Esophagus (tissue), 2 donors: Measurements from ENCODE around the gene NEU1. TPM values are rescaled to one million over a fixed set of nuclear protein-coding genes. Genes with fewer than 3 reads are reported as not detected.
"Not testable (repeated sequence)": the region's sequence is repeated elsewhere in the genome, so short reads cannot be mapped to it uniquely, and the experiment has no call there.

Experiments used
- H3K27ac ChIP-seq, 2 donors: one replicate each; pipeline ENCODE4 v1.5.1; 2013; ENCODE audit warnings: low read depth in 2 of 2, mild to moderate bottlenecking in 2 of 2, inconsistent platforms in 1 of 2, low read length in 1 of 2, moderate library complexity in 1 of 2
- H3K27me3 ChIP-seq, 2 donors: one replicate each; pipeline ENCODE4 v1.6.1; 2013; ENCODE audit warnings: low read length in 2 of 2, control low read depth in 1 of 2, mild to moderate bottlenecking in 1 of 2; ENCODE audit not compliant: insufficient read depth in 2 of 2, control insufficient read depth in 1 of 2
- H3K36me3 ChIP-seq, 2 donors: one replicate each; pipeline ENCODE4 v1.6.1; 2013; ENCODE audit warnings: low read length in 1 of 2; ENCODE audit not compliant: control insufficient read depth in 2 of 2, insufficient read depth in 2 of 2
- H3K4me1 ChIP-seq, 2 donors: one replicate each; pipeline ENCODE4 v1.6.1; 2013; ENCODE audit warnings: low read length in 1 of 2; ENCODE audit not compliant: control insufficient read depth in 2 of 2, insufficient read depth in 2 of 2
- H3K4me3 ChIP-seq, 2 donors: one replicate each; pipeline ENCODE4 v1.5.1; 2013; ENCODE audit warnings: low read length in 2 of 2, mild to moderate bottlenecking in 2 of 2, low read depth in 1 of 2, moderate library complexity in 1 of 2
- H3K9me3 ChIP-seq, 2 donors: one replicate each; pipeline ENCODE4 v1.6.1; 2013; ENCODE audit warnings: mild to moderate bottlenecking in 2 of 2, low read depth in 1 of 2, low read length in 1 of 2, moderate library complexity in 1 of 2; ENCODE audit not compliant: control insufficient read depth in 2 of 2, insufficient read depth in 1 of 2
- WGBS, 2 donors: extraction: QIAGEN DNeasy Blood & Tissue Kit; methylation state at CpG; one replicate each; pipeline ENCODE4 v1.1.7; 2013; 5-methylcytosine and 5-hydroxymethylcytosine counted together
- polyA plus RNA-seq, 2 donors: library from polyadenylated mRNA; stranded (reverse); fragments of 200-250 nt; gene quantifications; one replicate each; pipeline ENCODE4 v1.2.3, GENCODE V29; 2013
- donor health status: healthy with polysubstance abuse.
- donor health status: Bipolar disorder and iron deficiency.

The NEU1 gene
- polyA plus RNA-seq, 2 donors: 13.6 to 14.6 TPM

DNA sequence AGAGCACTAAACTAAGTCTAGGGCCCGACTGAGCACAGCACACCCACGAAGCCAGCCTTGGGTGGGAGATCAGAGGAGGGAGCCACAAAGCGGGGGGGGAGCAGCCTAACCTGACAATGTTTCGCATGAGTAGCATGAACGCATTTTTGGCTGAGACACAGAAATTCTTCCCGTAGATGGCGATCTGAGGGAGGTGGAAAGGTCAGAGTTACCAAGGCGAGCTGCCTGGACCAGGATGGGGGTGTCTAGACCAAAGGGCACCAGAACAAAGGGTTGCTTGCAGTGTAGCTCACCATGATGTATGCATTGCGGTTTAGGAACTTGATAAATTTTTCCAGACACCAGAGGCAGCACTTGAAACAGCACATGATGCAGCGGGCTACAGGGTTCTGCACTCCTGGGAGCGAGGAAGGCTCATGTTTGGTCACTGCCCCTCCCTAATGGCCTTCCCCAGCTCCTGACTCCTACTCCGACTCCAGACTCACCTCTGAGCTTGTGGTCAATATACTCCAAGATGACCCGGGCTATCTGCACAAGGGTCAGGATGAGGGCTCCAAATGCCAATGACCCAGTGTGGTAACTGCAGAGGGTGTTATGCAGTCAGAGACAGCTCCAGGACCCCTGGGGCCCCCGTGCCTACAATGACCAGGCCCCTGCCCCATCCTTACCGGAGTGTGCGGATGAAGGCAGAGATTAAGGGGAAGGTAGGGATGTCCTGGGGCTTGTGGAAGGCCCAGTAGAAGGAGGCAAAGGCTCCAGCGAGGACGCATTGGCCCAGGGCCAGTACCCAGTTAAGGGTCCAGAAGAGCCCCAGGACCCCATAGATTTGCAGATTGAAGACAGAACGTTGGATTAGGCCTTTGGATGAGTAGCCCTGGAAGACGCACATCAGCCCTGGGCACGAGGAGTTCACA, 2.8 kb upstream of the NEU1 start:
- 83% methylated on average over 21 of the region's 21 CpGs for WGBS, 2 donors
- H3K4me1 ChIP-seq: peaks cover 0 to 8% of the 10 kb centered on the region in 2 donors
- peaks cover 0 to under 1% of the 10 kb centered on the region in 2 donors for H3K36me3 ChIP-seq
- no peak overlapping the region for H3K4me3 ChIP-seq
- no peak overlapping the region for H3K27ac ChIP-seq
- no peaks in the 10 kb centered on the region for H3K27me3 ChIP-seq
- no peaks in the 10 kb centered on the region for H3K9me3 ChIP-seq

DNA sequence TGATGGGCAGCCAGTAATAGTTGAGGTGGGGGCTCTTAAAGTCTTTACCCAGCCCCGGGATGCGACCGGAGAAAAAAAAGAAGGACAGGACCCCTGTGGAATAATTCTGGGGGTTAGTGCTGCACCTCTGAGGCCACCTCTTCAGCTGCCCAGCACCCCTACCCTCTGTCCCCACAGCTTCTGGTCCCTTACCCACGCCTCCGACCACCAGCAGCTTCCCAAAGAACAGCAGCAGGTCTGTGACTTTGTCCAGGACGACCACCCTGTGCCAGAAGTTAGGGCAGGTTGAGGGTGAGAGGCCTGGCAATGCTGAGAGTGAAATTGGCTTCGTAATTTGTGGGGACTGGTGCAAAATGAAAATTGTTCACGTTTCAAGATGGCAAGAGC, 2.2 kb upstream of the NEU1 start:
- no peak overlapping the region for H3K27ac ChIP-seq
- H3K4me1 ChIP-seq: peaks cover 0 to 8% of the 10 kb centered on the region in 2 donors
- H3K36me3 ChIP-seq: peaks cover 0 to 7% of the 10 kb centered on the region in 2 donors
- H3K4me3 ChIP-seq: no peak overlapping the region
- 86 to 88% methylated on average over 8 of the region's 8 CpGs for WGBS, 2 donors
- H3K9me3 ChIP-seq: no peaks in the 10 kb centered on the region
- H3K27me3 ChIP-seq: no peaks in the 10 kb centered on the region

DNA sequence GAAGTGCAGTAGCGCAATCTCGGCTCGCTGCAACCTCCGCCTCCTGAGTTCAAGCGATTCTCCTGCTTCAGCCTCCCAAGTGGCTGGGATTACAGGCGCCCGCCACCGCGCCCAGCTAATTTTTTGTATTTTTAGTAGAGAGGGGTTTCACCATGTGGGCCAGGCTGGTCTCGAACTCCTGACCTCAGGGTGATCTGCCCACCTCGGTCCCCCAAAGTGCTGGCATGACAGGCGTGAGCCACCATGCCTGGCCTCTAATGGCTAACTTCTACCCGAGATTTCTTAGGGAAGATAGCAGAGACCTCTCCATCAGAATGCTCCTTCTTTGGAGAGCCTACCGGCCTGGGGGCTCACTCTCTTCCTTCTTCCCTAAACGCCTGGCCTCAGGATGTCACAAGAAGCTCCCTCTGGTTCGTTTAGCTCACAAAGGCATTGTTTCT, 1.5 kb upstream of the NEU1 start:
- 15 to 17% methylated on average over 16 of the region's 16 CpGs for WGBS, 2 donors

DNA sequence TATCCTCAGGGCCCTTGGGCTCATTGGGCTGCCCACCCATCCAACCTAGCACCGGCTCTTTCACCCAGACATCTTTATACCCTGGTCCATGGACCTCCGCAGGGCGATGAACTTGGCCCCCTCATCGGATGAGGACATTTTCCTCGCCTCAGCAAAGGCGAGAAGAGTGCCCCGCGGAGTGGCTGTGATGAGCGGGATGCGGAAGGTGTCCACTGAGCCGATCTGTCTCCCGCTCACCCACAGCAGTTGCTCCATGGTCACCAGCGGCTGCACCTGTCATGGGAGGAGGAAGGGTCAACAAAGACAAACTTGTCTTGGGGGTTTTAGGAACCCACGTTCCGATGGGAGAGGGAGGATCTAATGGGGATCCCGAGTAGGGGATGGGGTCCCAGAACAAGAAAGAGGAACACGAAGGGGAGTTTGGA, 690 bp downstream of the NEU1 start:
- Histone ChIP-seq H3K36me3 (peaks cover 0 to 14% of the 10 kb centered on the region in 2 donors), H3K27ac (peak overlapping the region in 1 of 2 donors; percentile 90), H3K27me3 (no peaks in the 10 kb centered on the region), H3K9me3 (no peaks in the 10 kb centered on the region), H3K4me3 (peak overlapping the region; percentile 78 to 81), H3K4me1 (peaks cover 0 to 8% of the 10 kb centered on the region in 2 donors)
- WGBS, 2 donors: 32 to 42% methylated on average over 17 of the region's 17 CpGs

More for the DNA sequence above, 1.5 kb upstream of the NEU1 start:
- peaks cover 0 to 11% of the 10 kb centered on the region in 2 donors for H3K36me3 ChIP-seq
- peak overlapping the region in 1 of 2 donors; percentile 80 for H3K27ac ChIP-seq
- peak overlapping the region in 1 of 2 donors; percentile 52 for H3K4me3 ChIP-seq
- H3K27me3 ChIP-seq, H3K4me1 ChIP-seq, H3K9me3 ChIP-seq: not testable (repeated sequence)

DNA sequence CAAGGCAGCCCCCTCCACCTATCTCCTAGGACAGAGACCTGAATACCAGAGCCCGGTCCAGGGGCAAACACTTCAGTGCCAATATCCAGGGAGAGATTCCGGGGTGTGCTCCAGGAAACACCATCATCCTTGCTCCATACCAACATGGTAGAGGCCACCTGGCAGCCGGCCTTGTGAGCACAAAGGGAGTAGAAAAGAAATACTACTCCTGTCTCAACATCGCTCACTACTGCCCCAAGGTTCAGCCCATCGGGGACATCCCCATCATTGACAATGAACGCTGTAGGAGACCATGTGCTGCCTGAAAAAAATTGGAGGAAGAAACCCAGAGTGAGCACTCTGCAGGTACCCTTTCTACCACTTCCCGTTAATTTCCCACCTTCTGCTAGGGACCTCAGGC, 1.5 kb downstream of the NEU1 start:
- Histone ChIP-seq H3K27ac (no peak overlapping the region), H3K9me3 (no peaks in the 10 kb centered on the region), H3K36me3 (peaks cover 0 to 14% of the 10 kb centered on the region in 2 donors), H3K27me3 (no peaks in the 10 kb centered on the region), H3K4me1 (peaks cover 0 to 8% of the 10 kb centered on the region in 2 donors), H3K4me3 (no peak overlapping the region)
- 92 to 93% methylated on average over 7 of the region's 7 CpGs for WGBS, 2 donors

DNA sequence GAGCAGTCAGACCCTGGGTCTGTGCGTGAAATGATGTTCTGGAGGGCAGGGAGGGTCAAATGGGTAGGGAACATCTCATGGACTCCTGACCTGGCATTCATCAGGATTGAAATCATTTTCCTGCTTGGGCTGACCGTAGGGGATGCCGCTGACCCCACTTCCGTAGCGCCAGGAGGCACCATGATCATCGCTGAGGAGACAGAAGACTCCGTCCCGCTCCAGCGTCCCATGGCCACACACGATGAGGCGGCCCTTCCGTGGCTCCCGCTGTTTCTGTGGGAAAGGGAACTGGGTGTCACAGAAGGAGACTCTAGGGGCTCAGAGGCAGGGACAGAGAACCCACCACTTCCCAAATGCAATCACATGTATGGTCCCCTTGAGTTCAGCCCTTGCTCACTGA, 2.3 kb downstream of the NEU1 start:
- peaks cover 0 to 8% of the 10 kb centered on the region in 2 donors for H3K4me1 ChIP-seq
- WGBS, 2 donors: 94 to 96% methylated on average over 13 of the region's 13 CpGs
- no peaks in the 10 kb centered on the region for H3K9me3 ChIP-seq
- H3K27ac ChIP-seq: no peak overlapping the region
- H3K27me3 ChIP-seq: no peaks in the 10 kb centered on the region
- H3K36me3 ChIP-seq: peaks cover 0 to 14% of the 10 kb centered on the region in 2 donors
- no peak overlapping the region for H3K4me3 ChIP-seq

DNA sequence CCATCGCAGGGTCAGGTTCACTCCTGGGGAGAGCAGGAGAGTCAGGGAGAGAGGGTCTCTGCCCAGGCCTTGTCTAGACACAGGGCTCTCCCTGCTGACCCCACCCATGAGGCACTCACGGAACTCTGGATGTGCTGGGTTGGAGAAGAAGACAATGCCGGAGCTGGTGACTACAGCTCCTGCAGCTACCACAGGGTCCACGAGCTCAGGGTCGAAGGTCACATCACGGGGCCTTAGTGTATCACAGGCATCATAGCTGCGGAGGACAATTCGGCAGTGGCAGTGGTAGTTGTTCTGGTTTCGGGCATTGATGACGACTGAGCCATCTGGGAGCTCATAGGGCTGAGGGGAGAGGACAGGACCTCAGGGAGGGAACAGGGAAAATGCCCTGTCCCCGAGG, 2.7 kb downstream of the NEU1 start:
- no peak overlapping the region for H3K27ac ChIP-seq
- 89 to 92% methylated on average over 11 of the region's 11 CpGs for WGBS, 2 donors
- H3K4me3 ChIP-seq: no peak overlapping the region
- H3K9me3 ChIP-seq: no peaks in the 10 kb centered on the region
- no peaks in the 10 kb centered on the region for H3K27me3 ChIP-seq
- peaks cover 0 to 8% of the 10 kb centered on the region in 2 donors for H3K4me1 ChIP-seq
- H3K36me3 ChIP-seq: peaks cover 0 to 14% of the 10 kb centered on the region in 2 donors

DNA sequence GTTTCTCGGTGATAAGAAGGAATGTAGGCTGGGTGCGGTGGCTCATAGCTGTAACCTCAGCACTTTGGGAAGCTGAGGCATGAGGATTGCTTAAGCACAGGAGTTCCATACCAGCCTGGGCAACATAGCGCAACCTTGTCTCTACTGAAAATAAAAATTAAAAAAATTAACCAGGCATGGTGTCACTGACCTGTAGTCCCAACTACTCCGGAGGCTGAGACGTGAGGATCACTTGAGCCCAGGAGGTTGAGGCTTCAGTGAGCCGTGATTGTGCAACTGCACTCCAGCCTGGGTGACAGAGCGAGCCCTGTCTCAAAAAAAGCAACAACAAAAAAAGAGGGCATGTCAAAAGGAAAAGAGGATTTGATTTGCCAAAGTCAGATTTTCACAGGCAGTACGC, 3.9 kb downstream of the NEU1 start:
- Histone ChIP-seq H3K4me1 (peaks cover 0 to 5% of the 10 kb centered on the region in 2 donors), H3K4me3 (no peak overlapping the region), H3K27ac (no peak overlapping the region), H3K9me3 (no peaks in the 10 kb centered on the region), H3K27me3 (no peaks in the 10 kb centered on the region), H3K36me3 (peaks cover 0 to 14% of the 10 kb centered on the region in 2 donors)
- WGBS, 2 donors: 95 to 97% methylated on average over 8 of the region's 8 CpGs

DNA sequence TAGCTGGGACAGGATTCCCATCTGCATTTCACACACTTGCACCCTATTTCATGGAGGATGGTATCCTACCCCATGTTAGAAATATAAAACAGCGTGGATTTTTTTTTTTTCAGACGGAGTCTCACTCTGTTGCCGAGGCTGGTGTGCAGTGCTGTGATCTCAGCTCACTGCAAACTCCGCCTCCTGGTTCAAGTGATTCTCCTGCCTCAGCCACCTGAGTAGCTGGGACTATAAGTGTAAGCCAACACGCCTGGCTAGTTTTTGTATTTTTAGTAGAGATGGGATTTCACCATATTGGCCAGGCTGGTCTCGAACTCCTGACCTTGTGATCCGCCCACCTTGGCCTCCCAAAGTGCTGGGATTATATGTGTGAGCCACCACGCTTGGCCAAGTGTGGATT, 4.8 kb downstream of the NEU1 start:
- H3K27me3 ChIP-seq, H3K4me3 ChIP-seq, H3K9me3 ChIP-seq, H3K4me1 ChIP-seq, H3K27ac ChIP-seq: not testable (repeated sequence)
- peaks cover 0 to 14% of the 10 kb centered on the region in 2 donors for H3K36me3 ChIP-seq
- WGBS, 2 donors: 91 to 94% methylated on average over 8 of the region's 8 CpGs
